Body of pancreas (tissue), 4 donors: ENCODE data around the gene GPRC5A.

ENCODE experiments used
- POLR2A ChIP-seq, 3 donors: fragments of 450-650 bp; IDR thresholded peaks; one replicate each; pipeline ENCODE4 v1.6.1; 2016; ENCODE audit warnings: antibody characterized with exemption in 3 of 3, mild to moderate bottlenecking in 2 of 3
- TF ChIP-seq, protein P1 (sequence below), 7 experiments: fragments of 450-650 bp in 4 of 7; fragments of 200-600 bp in 3 of 7; sonication (generic) in 3 of 7; IDR thresholded peaks; one replicate each; pipeline ENCODE4 v1.5.1; 2016 to 2019; ENCODE audit warnings: antibody characterized with exemption in 7 of 7

DNA sequence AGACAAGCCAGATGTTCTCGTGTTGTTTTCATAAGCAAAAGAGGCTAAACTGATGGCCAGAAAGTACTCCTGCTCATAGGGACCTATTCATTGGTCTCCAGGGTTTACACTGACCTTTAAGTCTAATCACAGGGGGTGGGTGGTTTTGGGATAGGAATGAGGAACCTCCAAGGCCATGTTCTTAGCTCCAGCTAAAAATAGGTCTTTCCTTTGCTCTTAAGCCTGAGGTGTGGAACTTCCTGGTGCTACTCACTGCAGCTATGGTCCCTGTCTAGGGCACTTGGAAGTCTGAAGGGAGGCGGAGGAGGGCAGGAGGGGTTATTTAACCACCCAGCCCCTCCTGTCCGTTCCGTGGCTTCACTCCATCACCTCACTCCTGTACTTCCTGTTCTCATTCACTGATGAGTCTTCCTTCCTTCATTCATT lies 18.6 kb downstream of the GPRC5A start:
- TF ChIP-seq, protein P1, sequence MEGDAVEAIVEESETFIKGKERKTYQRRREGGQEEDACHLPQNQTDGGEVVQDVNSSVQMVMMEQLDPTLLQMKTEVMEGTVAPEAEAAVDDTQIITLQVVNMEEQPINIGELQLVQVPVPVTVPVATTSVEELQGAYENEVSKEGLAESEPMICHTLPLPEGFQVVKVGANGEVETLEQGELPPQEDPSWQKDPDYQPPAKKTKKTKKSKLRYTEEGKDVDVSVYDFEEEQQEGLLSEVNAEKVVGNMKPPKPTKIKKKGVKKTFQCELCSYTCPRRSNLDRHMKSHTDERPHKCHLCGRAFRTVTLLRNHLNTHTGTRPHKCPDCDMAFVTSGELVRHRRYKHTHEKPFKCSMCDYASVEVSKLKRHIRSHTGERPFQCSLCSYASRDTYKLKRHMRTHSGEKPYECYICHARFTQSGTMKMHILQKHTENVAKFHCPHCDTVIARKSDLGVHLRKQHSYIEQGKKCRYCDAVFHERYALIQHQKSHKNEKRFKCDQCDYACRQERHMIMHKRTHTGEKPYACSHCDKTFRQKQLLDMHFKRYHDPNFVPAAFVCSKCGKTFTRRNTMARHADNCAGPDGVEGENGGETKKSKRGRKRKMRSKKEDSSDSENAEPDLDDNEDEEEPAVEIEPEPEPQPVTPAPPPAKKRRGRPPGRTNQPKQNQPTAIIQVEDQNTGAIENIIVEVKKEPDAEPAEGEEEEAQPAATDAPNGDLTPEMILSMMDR (IDR thresholded peaks at IDR 0.05) = no peak
- TF ChIP-seq POLR2A (IDR thresholded peaks at IDR 0.05) = no peak
